CD4-positive, alpha-beta memory T cell (primary cell): Measurements from ENCODE around the gene CH25H. TPM values are rescaled to one million over a fixed set of nuclear protein-coding genes. Genes with fewer than 3 reads are reported as not detected.

Experiments
- CTCF ChIA-PET: fragments of 350-600 bp; sonication (Branson Sonifier 250); formaldehyde crosslinking; loops from one replicate; lab custom pipeline; 2021; ENCODE audit warnings: inconsistent platforms; ENCODE audit not compliant: partially characterized antibody; lab: Charles Lee
- POLR2A ChIA-PET: fragments of 350-600 bp; sonication (Branson Sonifier 250); formaldehyde crosslinking; loops from one replicate; lab custom pipeline; 2021; ENCODE audit not compliant: partially characterized antibody; lab: Charles Lee
- DNase-seq, 5 donors: peaks; one replicate each; pipeline versions ENCODE4 v3.0.0 to v3.0.0-alpha.2; 2020 to 2022; ENCODE audit warnings: mixed read lengths in 1 of 5
- H3K27ac ChIP-seq: one replicate; pipeline ENCODE4 v1.7.0; 2013; ENCODE audit warnings: low read depth, low read length
- H3K27me3 ChIP-seq: 2 replicates; pipeline ENCODE4 v1.7.0; 2013; ENCODE audit warnings: mild to moderate bottlenecking, low read length, moderate library complexity; ENCODE audit not compliant: insufficient read depth
- H3K36me3 ChIP-seq: 2 replicates; pipeline ENCODE4 v1.7.0; 2013; ENCODE audit warnings: mild to moderate bottlenecking, low read length, moderate library complexity; ENCODE audit not compliant: insufficient read depth
- H3K4me1 ChIP-seq: 2 replicates; pipeline ENCODE4 v1.7.0; 2013; ENCODE audit warnings: mild to moderate bottlenecking, low read length, moderate library complexity; ENCODE audit not compliant: insufficient read depth
- H3K4me3 ChIP-seq, 2 donors: one replicate each; pipeline ENCODE4 v1.7.0; 2013; ENCODE audit warnings: low read length in 2 of 2, mild to moderate bottlenecking in 1 of 2
- H3K9me3 ChIP-seq, 2 donors: one replicate each; pipeline ENCODE4 v1.7.0; 2013; ENCODE audit warnings: low read length in 2 of 2, control low read depth in 1 of 2; ENCODE audit not compliant: control insufficient read depth in 1 of 2
- H3K27ac Mint-ChIP-seq, 7 donors: one replicate each; pipeline ENCODE4 v1.8.0; 2020 to 2021; ENCODE audit warnings: mixed read lengths in 7 of 7, mild to moderate bottlenecking in 6 of 7, inconsistent platforms in 3 of 7, moderate library complexity in 3 of 7
- H3K27me3 Mint-ChIP-seq, 2 donors: one replicate each; pipeline ENCODE4 v1.8.0; 2020 to 2021; ENCODE audit warnings: mixed read lengths in 2 of 2
- H3K36me3 Mint-ChIP-seq, 2 donors: one replicate each; pipeline ENCODE4 v1.8.0; 2020 to 2021; ENCODE audit warnings: mixed read lengths in 2 of 2, inconsistent platforms in 1 of 2, mild to moderate bottlenecking in 1 of 2
- H3K4me1 Mint-ChIP-seq, 4 donors: one replicate each; pipeline ENCODE4 v1.8.0; 2020 to 2021; ENCODE audit warnings: mixed read lengths in 4 of 4, mild to moderate bottlenecking in 1 of 4
- H3K4me3 Mint-ChIP-seq, 8 donors: one replicate each; pipeline ENCODE4 v1.8.0; 2020 to 2021; ENCODE audit warnings: mixed read lengths in 8 of 8, mild to moderate bottlenecking in 7 of 8, moderate library complexity in 6 of 8, inconsistent platforms in 3 of 8
- H3K9me3 Mint-ChIP-seq, 8 donors: one replicate each; pipeline ENCODE4 v1.8.0; 2020 to 2021; ENCODE audit warnings: mixed read lengths in 8 of 8, mild to moderate bottlenecking in 5 of 8, inconsistent platforms in 3 of 8, moderate library complexity in 1 of 8
- intact Hi-C: fragments of 100-400 bp; cut with micrococcal nuclease; formaldehyde crosslinking; loops from one replicate; pipeline ENCODE4 v1.15.1; 2023
- polyA plus RNA-seq, 2 donors: library from polyadenylated mRNA; unstranded; fragments of 300-500 nt; fragmentation: Illumina TruSeq; gene quantifications; one replicate each; pipeline ENCODE4 v1.2.3, GENCODE V29; 2021
- total RNA-seq, 2 experiments: library from RNA; stranded (reverse); gene quantifications; one replicate each; pipeline ENCODE4 v1.2.3, GENCODE V29; 2021

The CH25H gene
- total and polyA plus RNA-seq, 4 experiments from 2014 or later: 0.10 to 0.46 TPM; not detected in 2

- H3K4me3 ChIP-seq: no peak overlapping the region
These were observed 47.4 kb downstream of the CH25H start for GRCh38 chr10:89159761-89160160.

GRCh38 chr10:89159316-89159715 lies 47.8 kb downstream of the CH25H start:
- intact Hi-C loops: no loop called here
- Histone ChIP-seq H3K4me1 (peaks cover 12% of the 10 kb centered on the region), H3K27me3 (no peaks in the 10 kb centered on the region), H3K9me3 (no peaks in the 10 kb centered on the region), H3K27ac (no peak overlapping the region), H3K4me3 (no peak overlapping the region), H3K36me3 (no peaks in the 10 kb centered on the region)
- H3K4me3 Mint-ChIP-seq: no peak overlapping the region
- H3K27me3 Mint-ChIP-seq: peaks cover 3 to 8% of the 10 kb centered on the region in 2 donors
- ChIA-PET CTCF (no interaction called here), POLR2A (no interaction called here)
- peaks cover 0 to under 1% (median 0%) of the 10 kb centered on the region in 8 donors for H3K9me3 Mint-ChIP-seq
- peaks cover 12 to 14% (median 13%) of the 10 kb centered on the region in 4 donors for H3K4me1 Mint-ChIP-seq
- no peak for DNase-seq
- H3K36me3 Mint-ChIP-seq: no peaks in the 10 kb centered on the region
- H3K27ac Mint-ChIP-seq: no peak overlapping the region

More at GRCh38 chr10:89159761-89160160, 47.4 kb downstream of the CH25H start:
- DNase-seq: no peak
- Mint-ChIP-seq H3K4me1 (peaks cover 15 to 18% (median 17%) of the 10 kb centered on the region in 4 donors), H3K4me3 (no peak overlapping the region), H3K27ac (no peak overlapping the region), H3K36me3 (no peaks in the 10 kb centered on the region), H3K27me3 (peaks cover 3 to 9% of the 10 kb centered on the region in 2 donors), H3K9me3 (no peaks in the 10 kb centered on the region)
- peaks cover 17% of the 10 kb centered on the region for H3K4me1 ChIP-seq
- no peak overlapping the region for H3K27ac ChIP-seq
- ChIA-PET POLR2A (interaction anchor here (0.5 kb wide), 1 partner anchor 48 kb away, joined by 4 read pairs; no protein-coding TSS in a partner anchor), CTCF (no interaction called here)
- no peaks in the 10 kb centered on the region for H3K27me3 ChIP-seq
- intact Hi-C loops: no loop called here
- no peaks in the 10 kb centered on the region for H3K36me3 ChIP-seq
- no peaks in the 10 kb centered on the region for H3K9me3 ChIP-seq

- Mint-ChIP-seq H3K4me3 (no peak overlapping the region), H3K9me3 (peaks cover 0 to 2% (median 0%) of the 10 kb centered on the region in 8 donors), H3K27ac (no peak overlapping the region), H3K27me3 (peaks cover 3 to 8% of the 10 kb centered on the region in 2 donors), H3K4me1 (peaks cover 3 to 5% (median 5%) of the 10 kb centered on the region in 4 donors), H3K36me3 (no peaks in the 10 kb centered on the region)
- H3K36me3 ChIP-seq: no peaks in the 10 kb centered on the region
- no peaks in the 10 kb centered on the region for H3K9me3 ChIP-seq
- no peak overlapping the region for H3K4me3 ChIP-seq
- no peak overlapping the region for H3K27ac ChIP-seq
- no peak for DNase-seq
- POLR2A ChIA-PET: no interaction called here
- CTCF ChIA-PET: no interaction called here
- peaks cover 4% of the 10 kb centered on the region for H3K4me1 ChIP-seq
- no peaks in the 10 kb centered on the region for H3K27me3 ChIP-seq
- intact Hi-C loops: no loop called here
These were observed 48.7 kb downstream of the CH25H start for GRCh38 chr10:89158446-89158845.

- DNase-seq: no peak
- Mint-ChIP-seq H3K27me3 (peaks cover 3 to 9% of the 10 kb centered on the region in 2 donors), H3K9me3 (peaks cover 0 to 2% (median 0%) of the 10 kb centered on the region in 8 donors), H3K36me3 (no peaks in the 10 kb centered on the region), H3K4me1 (no peaks in the 10 kb centered on the region), H3K27ac (no peak overlapping the region), H3K4me3 (no peak overlapping the region)
- Histone ChIP-seq H3K36me3 (no peaks in the 10 kb centered on the region), H3K27ac (no peak overlapping the region), H3K27me3 (no peaks in the 10 kb centered on the region), H3K4me1 (no peaks in the 10 kb centered on the region), H3K4me3 (no peak overlapping the region), H3K9me3 (no peaks in the 10 kb centered on the region)
- ChIA-PET POLR2A (no interaction called here), CTCF (no interaction called here)
- intact Hi-C loops: no loop called here
These were observed 50.8 kb downstream of the CH25H start for GRCh38 chr10:89156161-89156835.

Other genes starting within 250 kb of the CH25H start
- 10 to 100 TPM; 42.4 to 44.2 TPM for gene FAS, start 216.5 kb downstream of the CH25H start, total RNA-seq
- gene FAS, start 216.5 kb downstream of the CH25H start, polyA plus RNA-seq: 10 to 100 TPM; 50.6 to 80.6 TPM
- gene LIPA, start 44.5 kb upstream of the CH25H start, total RNA-seq: 10 to 100 TPM; 55.5 to 60.2 TPM
- gene LIPA, start 44.5 kb upstream of the CH25H start, polyA plus RNA-seq: 100 to 1,000 TPM in 1 of 2 donors, 10 to 100 TPM in 1; 91.3 to 147 TPM
- gene IFIT2, start 94.7 kb upstream of the CH25H start, total RNA-seq: 10 to 100 TPM; 10.4 to 10.7 TPM
- 1 to 10 TPM; 3.5 to 9.2 TPM for gene IFIT2, start 94.7 kb upstream of the CH25H start, polyA plus RNA-seq
- 1 to 10 TPM; 3.1 to 3.3 TPM for gene IFIT3, start 120.7 kb upstream of the CH25H start, total RNA-seq
- gene IFIT3, start 120.7 kb upstream of the CH25H start, polyA plus RNA-seq: 10 to 100 TPM in 1 of 2 donors, 1 to 10 TPM in 1; 5.1 to 10.4 TPM
- gene IFIT1B, start 170.7 kb upstream of the CH25H start, total RNA-seq: not detected
- not detected for gene IFIT1B, start 170.7 kb upstream of the CH25H start, polyA plus RNA-seq
- 1 to 10 TPM; 5.1 to 6.3 TPM for gene IFIT1, start 185.3 kb upstream of the CH25H start, total RNA-seq
- 10 to 100 TPM in 1 of 2 donors, 1 to 10 TPM in 1; 4.3 to 15.2 TPM for gene IFIT1, start 185.3 kb upstream of the CH25H start, polyA plus RNA-seq
- gene IFIT5, start 207.3 kb upstream of the CH25H start, total RNA-seq: 10 to 100 TPM; 24.6 to 25.6 TPM
- 10 to 100 TPM; 12.2 to 13.6 TPM for gene IFIT5, start 207.3 kb upstream of the CH25H start, polyA plus RNA-seq